Measurements from ENCODE around the gene SH2D5.

DNA sequence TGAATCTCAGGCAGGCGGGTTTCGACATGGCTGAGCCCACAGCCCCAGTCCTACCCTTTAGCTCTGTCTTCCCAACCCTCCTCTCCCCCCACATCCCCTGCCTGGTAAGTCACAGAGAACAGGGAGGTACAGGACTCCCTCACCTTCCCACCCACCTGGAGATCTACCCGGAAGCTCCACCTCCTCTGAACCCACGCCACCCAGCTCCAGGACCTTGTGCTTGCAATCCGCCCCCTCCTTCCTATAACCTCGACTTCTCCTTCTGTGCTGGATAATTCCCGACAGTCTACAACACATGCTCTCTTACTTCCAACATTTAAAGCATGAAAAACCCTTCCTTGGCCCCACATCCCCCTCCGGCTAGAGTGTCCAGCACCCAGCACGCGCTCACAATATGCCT, 37.0 kb downstream of the SH2D5 start:
- TF ChIP-seq CEBPB (IDR thresholded peaks at IDR 0.05), result no peak
- TF ChIP-seq, protein P1, sequence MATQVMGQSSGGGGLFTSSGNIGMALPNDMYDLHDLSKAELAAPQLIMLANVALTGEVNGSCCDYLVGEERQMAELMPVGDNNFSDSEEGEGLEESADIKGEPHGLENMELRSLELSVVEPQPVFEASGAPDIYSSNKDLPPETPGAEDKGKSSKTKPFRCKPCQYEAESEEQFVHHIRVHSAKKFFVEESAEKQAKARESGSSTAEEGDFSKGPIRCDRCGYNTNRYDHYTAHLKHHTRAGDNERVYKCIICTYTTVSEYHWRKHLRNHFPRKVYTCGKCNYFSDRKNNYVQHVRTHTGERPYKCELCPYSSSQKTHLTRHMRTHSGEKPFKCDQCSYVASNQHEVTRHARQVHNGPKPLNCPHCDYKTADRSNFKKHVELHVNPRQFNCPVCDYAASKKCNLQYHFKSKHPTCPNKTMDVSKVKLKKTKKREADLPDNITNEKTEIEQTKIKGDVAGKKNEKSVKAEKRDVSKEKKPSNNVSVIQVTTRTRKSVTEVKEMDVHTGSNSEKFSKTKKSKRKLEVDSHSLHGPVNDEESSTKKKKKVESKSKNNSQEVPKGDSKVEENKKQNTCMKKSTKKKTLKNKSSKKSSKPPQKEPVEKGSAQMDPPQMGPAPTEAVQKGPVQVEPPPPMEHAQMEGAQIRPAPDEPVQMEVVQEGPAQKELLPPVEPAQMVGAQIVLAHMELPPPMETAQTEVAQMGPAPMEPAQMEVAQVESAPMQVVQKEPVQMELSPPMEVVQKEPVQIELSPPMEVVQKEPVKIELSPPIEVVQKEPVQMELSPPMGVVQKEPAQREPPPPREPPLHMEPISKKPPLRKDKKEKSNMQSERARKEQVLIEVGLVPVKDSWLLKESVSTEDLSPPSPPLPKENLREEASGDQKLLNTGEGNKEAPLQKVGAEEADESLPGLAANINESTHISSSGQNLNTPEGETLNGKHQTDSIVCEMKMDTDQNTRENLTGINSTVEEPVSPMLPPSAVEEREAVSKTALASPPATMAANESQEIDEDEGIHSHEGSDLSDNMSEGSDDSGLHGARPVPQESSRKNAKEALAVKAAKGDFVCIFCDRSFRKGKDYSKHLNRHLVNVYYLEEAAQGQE (IDR thresholded peaks at IDR 0.05), result no peak
- TF ChIP-seq POLR2A (IDR thresholded peaks at IDR 0.05; ENCODE audit: low read length), result no peak
- TF ChIP-seq KDM1A (IDR thresholded peaks at IDR 0.05; ENCODE audit: low read depth), result no peak
- TF ChIP-seq CTCF (IDR thresholded peaks at IDR 0.05), result no peak
- TF ChIP-seq ESRRA (IDR thresholded peaks at IDR 0.05; ENCODE audit: borderline replicate concordance, low read length), result no peak
- no peak for TF ChIP-seq RFX5 (IDR thresholded peaks at IDR 0.05)
- TF ChIP-seq RAD21 (conservative IDR thresholded peaks at IDR 0.05 in 1 of 2, IDR thresholded peaks at IDR 0.05 in 1 of 2), result no peak
- TF ChIP-seq, protein P2, sequence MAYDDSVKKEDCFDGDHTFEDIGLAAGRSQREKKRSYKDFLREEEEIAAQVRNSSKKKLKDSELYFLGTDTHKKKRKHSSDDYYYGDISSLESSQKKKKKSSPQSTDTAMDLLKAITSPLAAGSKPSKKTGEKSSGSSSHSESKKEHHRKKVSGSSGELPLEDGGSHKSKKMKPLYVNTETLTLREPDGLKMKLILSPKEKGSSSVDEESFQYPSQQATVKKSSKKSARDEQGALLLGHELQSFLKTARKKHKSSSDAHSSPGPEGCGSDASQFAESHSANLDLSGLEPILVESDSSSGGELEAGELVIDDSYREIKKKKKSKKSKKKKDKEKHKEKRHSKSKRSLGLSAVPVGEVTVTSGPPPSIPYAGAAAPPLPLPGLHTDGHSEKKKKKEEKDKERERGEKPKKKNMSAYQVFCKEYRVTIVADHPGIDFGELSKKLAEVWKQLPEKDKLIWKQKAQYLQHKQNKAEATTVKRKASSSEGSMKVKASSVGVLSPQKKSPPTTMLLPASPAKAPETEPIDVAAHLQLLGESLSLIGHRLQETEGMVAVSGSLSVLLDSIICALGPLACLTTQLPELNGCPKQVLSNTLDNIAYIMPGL (CRISPR knock-in tag; IDR thresholded peaks at IDR 0.05; ENCODE audit: borderline replicate concordance), result no peak
- TF ChIP-seq, protein P3, sequence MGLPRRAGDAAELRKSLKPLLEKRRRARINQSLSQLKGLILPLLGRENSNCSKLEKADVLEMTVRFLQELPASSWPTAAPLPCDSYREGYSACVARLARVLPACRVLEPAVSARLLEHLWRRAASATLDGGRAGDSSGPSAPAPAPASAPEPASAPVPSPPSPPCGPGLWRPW (IDR thresholded peaks at IDR 0.05), result no peak
- TF ChIP-seq CBX2 (IDR thresholded peaks at IDR 0.05; ENCODE audit: borderline replicate concordance, low read depth), result no peak
- no peak for TF ChIP-seq USF2 (IDR thresholded peaks at IDR 0.05)

Data from A549 (cell line).